ENCODE data around the gene NCLN.
A peak's percentile ranks its signal among the peaks of the same experiment; 100 is the strongest.
"Not testable (repeated sequence)": the region's sequence is repeated elsewhere in the genome, so short reads cannot be mapped to it uniquely, and the experiment has no call there.

Gene NCLN

DNA sequence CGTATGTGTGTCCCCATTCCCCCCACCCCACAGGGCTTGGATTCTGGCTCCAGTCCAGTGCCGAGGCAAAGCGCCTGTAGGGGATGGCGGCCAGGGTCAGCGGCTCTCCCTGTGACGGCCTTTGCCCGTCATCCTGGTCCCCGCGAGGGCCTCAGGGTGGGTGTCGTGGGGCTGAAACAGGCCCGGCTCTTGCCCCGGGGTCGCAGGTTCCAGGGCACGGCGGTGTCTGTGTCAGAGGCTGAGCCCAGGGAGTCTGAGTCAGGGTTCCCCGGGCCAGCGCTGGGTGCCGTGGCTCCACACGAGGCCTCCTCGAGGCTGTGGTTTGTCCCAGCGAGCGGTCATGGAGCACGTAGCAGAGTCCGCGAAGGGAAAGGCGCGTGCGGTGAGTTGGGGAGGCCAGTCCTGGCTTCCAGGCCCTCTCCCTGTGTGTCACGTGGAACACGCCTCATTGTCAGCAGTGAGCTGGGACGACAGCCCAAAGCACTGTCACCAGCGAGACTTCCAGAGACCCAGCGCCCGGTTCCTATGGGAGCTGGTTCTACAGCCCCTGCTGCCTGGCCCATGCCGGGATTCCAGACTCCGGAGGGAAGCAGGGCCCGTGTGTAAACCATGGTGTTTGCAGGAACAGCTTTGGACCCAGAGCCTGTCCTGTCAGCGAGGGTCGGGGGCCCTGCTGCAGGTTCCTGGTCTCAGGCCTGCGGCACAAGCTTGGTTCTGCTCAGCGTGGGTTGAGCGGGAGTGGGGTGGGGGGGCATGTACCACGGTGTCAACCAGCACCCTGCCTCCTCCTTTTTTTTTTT is 13.4 kb downstream of the NCLN start:
- DNase-seq (ENCODE audit: low read depth in 2 of 2) = no peak

DNA sequence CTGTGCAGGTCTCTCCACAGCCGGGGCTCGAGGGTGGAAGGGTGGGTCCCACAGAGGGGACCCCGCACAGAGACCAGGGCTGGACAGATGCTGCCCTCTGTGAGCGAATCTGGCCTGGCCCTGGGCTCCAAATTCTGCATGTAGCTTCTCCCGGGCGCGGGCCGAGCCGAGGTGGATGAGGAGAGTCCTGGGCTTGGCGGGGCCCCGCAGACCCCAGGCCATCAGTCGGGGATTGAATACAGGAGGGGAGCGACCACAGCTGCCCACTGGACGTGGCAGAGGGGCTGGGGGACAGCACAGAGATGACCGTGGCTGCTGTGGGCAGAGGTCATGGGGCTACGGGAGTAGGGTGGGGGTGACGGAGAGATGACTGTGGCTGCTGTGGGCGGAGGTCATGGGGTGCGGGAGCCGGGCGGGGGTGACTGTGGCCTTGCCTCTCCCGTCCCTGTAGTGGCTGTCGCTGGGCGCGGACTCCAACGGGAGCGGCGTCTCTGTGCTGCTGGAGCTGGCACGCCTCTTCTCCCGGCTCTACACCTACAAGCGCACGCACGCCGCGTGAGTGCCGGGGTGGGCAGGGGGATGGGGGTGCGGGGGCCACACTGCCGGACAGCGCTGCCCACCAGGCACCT is 15.5 kb downstream of the NCLN start:
- no peak for DNase-seq (ENCODE audit: low read depth in 2 of 2)

DNA sequence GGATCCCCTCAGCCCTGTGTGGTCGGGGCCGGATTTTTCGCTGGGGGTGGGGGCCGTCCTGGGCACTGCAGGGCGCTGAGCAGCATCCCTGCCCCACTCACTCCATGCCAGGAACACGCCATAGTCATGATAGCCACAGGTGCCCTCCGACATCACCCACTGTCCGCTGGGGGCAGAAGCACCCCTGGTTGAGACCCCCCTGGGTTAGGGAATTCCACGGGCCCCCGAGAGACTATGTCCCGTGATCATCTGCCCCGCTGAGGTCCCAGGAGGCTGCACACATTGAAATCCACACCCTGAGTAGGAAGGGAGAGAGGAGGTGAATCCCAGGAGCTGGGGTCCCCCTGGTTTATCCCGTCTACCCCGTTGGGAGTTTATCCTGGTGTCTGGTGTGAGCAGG is 16.2 kb downstream of the NCLN start:
- DNase-seq (ENCODE audit: low read depth in 2 of 2) = no peak

DNA sequence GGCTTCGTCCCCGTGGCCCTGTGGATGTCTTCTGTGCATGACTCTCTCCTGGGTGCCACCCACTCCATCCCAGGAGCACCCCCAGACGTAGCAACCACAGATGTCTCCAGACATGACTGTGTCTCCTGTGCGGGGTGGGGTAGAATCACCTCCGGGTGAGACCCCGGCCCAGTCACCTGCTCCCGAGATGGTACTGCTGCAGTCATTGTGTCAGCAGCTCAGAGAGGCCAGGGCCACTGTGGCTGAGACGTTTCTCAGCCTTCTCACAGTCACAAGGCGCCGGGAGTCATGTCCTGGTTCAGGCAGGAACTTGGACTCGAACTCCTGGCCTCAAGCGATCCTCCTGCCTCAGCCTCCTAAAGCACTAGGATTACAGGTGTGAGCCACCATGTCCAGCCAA is 16.6 kb downstream of the NCLN start:
- no peak for DNase-seq (ENCODE audit: low read depth in 2 of 2)

DNA sequence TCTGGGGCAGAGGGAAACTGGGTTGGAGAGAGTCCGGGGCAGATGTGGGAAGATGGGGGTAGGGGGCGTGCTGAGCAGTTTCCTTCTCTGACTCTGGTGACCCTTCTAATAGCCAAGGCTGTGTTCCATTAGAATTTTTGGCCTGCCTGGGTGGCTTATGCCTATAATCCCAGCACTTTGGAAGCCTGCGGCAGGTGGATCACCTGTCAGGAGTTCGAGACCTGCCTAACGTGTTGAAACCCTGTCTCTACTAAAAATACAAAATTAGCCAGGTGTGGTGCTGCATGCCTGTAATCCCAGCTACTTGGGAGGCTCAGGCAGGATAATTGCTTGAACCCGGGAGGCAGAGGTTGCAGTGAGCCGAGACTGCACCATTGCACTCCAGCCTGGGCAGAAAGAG is 17.2 kb downstream of the NCLN start:
- not testable (repeated sequence) for DNase-seq (ENCODE audit: low read depth in 2 of 2)

DNA sequence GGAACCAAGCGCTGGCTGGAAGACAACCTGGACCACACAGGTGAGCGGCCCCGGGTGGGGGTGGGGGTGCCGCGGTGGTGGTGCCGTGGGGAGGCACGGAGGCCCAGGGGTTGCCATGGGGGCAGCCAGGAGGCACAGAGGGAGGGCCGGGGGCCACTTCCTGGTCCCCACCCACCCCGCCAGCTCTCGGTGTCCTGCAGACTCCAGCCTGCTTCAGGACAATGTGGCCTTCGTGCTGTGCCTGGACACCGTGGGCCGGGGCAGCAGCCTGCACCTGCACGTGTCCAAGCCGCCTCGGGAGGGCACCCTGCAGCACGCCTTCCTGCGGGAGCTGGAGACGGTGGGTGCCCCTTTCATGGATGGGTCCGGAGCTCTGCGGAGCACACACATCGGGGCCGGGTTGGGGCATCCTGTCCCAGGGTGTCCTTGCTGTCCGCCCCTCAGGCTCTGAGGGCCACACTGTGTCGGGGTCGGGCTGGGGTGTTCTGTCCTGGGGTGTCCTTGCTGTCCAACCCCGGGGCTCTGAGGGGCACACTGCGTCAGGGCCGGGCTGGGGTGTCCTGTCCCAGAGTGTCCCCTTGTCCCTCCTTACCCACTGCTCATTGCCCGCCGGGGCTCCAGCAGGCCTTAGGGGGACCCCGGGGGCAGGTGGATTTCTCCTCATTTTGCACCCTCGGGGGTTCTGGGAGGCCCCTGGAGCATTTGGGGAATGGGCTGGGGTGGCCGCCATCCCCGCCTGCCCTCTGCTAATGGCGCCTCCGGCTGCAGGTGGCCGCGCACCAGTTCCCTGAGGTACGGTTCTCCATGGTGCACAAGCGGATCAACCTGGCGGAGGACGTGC is 18.3 kb downstream of the NCLN start:
- no peak for DNase-seq (ENCODE audit: low read depth in 2 of 2)

DNA sequence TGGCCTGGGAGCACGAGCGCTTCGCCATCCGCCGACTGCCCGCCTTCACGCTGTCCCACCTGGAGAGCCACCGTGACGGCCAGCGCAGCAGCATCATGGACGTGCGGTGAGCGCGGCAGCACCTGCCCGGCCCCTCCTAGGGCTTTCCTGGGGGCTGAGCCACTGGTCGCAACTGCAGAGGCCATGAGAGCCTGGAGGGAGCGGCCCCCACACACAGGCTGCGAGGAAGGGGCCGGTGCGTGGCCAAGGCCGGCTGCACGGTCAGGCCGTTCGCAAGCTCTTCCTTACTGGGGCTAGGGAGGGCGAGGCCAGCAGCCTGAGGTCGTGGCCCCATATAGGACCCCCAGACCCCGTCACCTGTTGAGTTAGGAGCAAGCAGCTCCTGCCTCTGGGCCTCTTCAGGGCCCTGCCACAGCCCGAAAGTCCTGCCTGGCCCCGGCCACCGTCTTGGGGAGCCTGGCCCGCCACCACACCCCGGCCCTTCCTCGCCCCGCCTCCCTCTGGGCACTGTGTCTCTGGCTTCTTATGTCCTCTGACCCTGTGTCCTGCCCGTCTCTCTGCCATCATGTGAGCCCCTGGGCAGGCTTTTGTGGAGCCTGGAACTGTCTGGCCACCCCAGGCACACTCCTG is 19.0 kb downstream of the NCLN start:
- DNase-seq (ENCODE audit: low read depth in 2 of 2) = no peak

DNA sequence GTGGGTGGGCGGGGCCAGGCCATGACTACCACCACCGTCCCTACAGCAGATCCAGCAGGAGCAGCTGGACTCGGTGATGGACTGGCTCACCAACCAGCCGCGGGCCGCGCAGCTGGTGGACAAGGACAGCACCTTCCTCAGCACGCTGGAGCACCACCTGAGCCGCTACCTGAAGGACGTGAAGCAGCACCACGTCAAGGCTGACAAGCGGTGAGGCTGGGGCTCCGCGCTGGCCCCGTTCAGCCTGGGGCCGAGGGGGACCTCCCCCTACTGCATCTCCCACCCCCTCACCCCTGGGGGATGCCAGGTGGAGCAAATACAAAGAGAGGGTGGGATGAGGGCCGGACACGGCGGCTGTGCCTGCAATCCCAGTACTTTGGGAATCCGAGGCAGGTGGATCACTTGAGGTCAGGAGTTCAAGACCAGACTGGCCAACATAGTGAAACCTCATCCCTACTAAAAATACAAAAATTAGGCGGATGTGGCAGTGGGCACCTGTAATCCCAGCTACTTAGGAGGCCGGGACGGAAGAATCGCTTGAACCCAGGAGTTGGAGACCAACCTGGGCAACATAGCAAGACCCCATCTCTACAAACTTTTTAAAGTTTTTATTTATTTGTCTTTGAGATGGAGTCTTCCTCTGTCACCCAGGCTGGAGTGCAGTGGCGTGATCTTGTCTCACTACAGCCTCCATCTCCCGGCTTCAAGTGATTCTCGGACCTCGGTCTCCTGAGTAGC is 20.7 kb downstream of the NCLN start:
- no peak for DNase-seq (ENCODE audit: low read depth in 2 of 2)

DNA sequence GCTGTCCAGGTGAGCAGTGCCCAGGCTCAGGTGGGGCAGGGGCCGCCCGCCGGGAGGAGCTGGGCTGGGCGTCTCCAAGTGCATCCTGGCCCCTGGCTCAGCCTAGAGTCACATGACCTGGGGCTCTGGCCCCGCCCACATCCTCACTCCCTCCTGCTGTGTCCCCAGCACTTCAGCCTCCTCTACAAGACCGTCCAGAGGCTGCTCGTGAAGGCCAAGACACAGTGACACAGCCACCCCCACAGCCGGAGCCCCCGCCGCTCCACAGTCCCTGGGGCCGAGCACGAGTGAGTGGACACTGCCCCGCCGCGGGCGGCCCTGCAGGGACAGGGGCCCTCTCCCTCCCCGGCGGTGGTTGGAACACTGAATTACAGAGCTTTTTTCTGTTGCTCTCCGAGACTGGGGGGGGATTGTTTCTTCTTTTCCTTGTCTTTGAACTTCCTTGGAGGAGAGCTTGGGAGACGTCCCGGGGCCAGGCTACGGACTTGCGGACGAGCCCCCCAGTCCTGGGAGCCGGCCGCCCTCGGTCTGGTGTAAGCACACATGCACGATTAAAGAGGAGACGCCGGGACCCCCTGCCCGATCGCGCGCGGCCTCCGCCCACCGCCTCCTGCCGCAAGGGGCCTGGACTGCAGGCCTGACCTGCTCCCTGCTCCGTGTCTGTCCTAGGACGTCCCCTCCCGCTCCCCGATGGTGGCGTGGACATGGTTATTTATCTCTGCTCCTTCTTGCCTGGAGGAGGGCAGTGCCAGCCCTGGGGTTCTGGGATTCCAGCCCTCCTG is 21.9 kb downstream of the NCLN start:
- DNase-seq (ENCODE audit: low read depth in 2 of 2) = no peak

DNA sequence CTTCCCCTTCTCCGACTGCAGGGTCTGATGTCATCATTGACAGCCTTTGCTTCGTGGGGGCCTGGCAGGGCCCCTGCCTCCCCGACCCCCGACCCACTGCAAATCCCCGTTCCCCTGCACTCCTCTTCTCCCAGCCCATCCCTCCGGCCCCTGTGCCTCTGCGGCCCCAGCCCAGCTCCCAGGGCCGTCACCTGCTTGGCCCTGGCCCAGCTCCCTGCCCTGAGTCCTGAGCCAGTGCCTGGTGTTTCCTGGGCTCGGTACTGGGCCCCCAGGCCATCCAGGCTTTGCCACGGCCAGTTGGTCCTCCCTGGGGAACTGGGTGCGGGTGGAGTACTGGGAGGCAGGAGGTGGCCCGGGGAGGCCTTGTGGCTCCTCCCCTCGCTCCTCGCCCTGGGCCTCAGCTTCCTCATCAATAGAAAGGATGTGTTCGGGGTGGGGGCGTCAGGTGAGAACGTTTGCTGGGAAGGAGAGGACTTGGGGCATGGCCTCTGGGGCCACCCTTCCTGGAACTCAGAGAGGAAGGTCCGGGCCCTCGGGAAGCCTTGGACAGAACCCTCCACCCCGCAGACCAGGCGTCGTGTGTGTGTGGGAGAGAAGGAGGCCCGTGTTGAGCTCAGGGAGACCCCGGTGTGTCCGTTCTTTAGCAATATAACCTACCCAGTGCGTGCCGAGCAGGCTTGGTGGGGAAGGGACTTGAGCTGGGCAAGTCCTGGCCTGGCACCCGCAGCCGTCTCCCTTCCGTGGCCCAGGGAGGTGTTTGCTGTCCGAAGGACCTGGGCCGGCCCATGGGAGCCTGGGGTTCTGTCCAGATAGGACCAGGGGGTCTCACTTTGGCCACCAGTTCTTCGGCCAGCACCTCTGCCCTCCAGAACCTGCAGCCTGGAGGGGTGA is 22.8 kb downstream of the NCLN start:
- no peak for DNase-seq (ENCODE audit: low read depth in 2 of 2)

DNA sequence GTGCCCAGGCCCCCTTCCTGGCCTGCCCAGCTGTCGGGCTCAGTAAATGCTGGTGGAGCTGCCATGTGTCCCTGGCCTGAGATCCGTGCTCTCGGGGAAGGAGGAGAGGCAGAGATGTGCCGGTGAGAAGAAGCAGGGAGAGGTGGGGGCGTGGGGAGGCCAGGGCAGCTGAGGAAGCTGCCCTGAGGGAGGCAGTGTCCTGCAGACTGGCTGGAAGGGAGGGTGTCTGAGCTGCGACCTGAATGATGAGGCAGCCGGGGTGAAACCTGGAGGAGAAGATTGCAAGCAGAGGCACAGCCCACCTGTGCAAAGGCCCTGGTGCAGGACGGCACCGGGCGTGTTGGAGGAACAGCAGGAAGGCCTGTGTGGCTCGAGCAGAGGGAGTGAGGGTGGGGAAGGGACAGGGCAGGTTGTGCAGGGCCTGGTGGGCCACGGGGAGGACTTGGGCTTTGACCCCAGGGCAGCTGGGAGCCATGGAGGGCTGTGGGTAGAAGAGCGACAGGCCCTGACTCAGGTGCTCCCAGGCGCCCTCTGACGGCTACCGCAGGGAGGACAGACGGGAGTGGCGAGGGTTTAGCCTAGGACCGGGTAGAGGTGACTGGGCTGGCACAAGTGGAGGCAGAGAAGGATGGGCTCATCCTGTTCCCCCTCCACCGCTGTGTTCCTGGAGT is 24.8 kb downstream of the NCLN start:
- DNase-seq (ENCODE audit: low read depth in 2 of 2) = peak; percentile 43 to 70

DNA sequence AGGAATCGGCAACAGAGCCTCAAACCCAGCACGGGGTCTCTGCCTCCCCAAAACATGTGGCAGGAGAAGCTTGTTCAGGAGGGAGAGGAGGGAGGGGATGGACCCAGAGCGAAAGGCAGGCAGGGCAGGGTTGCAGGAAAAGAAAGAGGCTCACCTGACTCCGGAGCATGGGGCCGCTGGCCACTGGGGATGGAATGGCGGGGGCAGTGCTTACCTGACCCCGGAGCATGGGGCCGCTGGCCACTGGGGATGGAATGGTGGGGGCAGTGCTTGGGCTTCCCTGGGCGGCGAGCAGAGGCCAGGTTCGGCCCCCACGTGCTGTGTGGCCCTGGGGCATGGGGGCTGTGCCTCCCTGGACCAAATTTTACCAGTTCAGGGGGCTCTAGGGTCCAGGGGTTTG is 25.5 kb downstream of the NCLN start:
- no peak for DNase-seq (ENCODE audit: low read depth in 2 of 2)

DNA sequence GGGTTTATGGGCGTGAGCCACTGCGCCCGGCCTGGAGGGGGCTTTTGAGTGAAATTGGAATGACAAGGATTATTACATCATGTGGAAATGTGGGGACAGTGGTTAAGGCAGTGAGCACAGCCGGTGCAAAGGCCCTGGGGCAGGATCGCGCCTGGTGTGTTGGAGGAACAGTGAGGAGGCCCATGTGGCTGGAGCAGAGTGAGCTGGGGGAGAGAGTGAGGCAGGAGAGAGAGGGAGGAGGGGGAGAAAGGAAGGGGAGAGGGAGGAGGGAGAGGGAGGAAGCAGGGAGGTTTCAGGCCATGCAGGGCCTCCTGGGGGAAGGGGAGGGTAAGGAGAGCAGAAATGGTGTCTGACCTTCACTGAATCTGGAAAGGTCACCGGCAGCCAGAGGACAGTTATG is 27.4 kb downstream of the NCLN start:
- DNase-seq (ENCODE audit: low read depth in 2 of 2) = no peak

DNA sequence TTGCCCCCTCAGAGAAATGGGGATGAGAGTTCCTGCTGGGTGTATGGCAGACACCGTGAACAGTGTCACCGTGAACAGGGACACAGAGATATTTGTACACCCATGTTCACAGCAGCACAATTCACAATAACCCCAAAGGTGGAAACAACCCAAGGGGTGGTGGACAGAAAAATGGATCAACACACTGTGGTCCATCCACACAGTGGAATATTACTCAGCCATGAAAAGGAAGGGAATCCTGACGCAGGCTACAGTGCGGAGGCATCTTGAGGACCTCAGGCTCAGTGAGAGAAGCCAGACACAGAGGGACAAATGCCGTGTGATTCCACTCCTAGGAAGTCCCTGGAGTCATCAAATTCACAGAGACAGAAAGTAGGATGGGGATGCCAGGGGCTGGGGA is 31.1 kb downstream of the NCLN start:
- DNase-seq (ENCODE audit: low read depth in 2 of 2) = no peak

DNA sequence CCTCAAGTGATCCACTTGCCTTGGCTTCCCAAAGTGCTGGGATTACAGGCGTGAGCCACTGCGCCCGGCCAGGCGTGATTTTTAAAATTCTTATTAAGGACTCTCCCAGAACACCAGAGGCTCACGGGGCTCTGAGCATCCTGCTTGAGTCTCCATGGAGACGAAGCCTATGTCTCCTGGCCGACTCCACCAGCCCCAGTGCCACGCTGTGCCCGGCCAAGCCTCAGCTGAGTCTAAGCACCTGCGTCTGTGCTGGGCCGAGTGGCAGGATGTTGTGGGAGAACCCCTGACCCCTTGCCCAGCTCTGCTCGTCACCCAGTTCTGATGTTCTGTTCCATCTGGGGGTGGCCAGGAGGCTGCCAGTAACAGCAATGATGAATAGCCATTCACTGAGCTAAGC is 34.8 kb downstream of the NCLN start:
- no peak for DNase-seq (ENCODE audit: low read depth in 2 of 2)

DNA sequence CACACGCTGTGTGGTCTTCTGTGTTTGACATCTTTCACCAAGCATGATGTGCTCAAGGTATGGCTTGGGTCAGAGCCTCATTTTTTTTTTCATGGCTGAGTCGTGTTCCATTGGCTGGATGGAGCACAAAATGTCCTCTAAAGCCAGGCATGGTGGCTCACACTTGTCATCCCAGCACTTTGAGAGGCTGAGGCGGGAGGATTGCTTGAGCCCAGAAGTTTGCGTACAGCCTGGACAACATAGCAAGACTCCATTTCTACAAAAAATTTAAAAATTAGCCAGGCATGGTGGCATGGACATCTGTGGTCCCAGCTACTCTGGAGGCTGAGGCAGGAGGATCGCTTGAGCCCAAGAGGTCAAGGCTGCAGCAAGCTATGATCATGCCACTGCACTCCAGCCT is 35.8 kb downstream of the NCLN start:
- not testable (repeated sequence) for DNase-seq (ENCODE audit: low read depth in 2 of 2)

DNA sequence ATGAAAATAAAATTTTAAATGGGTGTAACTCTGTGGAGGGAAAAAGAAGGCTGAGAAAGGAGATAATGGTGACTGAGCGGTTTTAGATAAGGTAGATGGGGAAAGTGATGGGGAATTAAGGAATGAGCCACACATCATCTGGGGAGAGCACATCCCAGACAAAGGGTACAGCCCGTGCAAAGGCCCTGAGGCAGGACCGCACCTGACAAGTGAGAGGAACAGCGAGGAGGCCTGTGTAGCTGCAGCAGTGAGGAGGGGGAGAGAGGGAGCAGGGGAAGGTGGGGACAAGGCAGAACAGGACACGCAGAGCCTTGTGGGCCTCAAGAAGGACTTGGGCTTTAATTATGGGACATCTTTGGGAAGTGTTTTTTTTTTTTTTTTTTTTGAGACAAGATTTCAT is 37.0 kb downstream of the NCLN start:
- no peak for DNase-seq (ENCODE audit: low read depth in 2 of 2)

DNA sequence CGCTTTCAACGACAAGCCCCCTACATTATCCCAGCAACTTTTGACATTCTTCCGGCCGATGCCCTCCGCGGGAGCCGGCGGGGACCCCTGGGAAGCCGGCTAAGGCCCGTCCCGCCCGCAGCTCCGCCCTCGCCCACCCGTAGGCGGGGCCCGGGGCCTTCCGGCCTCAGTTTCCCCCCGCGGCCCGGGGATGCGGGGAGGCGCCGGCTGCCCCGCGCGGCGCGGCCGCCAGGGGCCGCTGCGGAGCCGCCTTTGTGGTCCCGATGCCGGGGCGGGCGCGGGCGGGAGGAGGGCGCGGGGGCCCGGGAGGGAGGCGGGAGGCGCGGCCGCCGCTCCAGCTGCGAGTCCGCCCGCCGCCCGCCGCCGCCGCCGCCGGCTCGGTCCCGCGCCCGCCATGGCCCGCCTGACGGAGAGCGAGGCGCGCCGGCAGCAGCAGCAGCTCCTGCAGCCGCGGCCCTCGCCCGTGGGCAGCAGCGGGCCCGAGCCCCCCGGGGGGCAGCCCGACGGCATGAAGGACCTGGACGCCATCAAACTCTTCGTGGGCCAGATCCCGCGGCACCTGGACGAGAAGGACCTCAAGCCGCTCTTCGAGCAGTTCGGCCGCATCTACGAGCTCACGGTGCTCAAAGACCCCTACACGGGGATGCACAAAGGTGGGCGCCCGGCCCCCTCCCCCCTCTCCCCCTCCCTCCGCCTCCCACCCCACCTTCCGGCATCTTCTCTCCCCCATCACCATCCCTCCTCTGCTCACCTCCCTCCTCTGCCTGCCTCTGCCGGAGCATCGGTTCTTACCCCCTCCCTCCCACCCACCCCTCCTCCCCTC is 38.8 kb downstream of the NCLN start, which contains the start of gene CELF5:
CELF5 (plus strand) TSS at position 316 of the 823 bp plus-strand sequence; CDS start at position 395, 79 bp downstream.
- DNase-seq (ENCODE audit: low read depth in 2 of 2) = peak in 1 of 2 experiments; percentile 38
